Anterior cingulate cortex (tissue), 58 donors: ENCODE data around the gene AK9.

ENCODE experiments used
- DNase-seq, 58 donors: peaks; one replicate each; lab custom pipeline; 2025; lab: John Stamatoyannopoulos, UW

AK9 gene

DNA sequence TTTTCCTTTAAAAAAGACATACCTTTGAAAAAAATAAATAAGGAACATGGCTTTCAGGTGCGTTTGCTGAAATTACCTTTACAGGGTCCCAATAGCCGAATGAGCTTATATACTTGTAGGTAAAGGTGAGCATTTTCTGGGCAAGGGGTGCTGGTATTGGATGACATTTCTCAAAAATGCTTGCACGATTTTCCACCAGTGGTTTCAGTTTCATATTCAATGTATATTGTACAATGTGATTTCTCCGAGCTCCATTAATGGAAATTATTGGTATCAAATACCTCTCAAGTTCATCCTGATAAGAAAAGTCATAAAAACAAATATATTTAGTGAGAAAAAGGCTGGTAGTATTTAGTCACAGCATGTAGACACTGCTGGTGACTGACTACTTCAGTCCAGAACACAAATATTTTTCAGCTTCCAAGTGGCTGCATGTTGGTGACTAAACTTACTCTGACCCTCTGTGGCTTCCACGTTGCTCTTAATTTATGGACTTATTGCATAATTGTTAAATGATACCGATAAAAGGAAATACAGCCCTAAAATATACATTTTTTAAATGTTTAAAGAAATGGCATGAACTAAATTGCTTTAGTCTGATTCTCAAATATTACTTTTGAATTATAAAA, 175.1 kb downstream of the AK9 start:
- no peak for DNase-seq

DNA sequence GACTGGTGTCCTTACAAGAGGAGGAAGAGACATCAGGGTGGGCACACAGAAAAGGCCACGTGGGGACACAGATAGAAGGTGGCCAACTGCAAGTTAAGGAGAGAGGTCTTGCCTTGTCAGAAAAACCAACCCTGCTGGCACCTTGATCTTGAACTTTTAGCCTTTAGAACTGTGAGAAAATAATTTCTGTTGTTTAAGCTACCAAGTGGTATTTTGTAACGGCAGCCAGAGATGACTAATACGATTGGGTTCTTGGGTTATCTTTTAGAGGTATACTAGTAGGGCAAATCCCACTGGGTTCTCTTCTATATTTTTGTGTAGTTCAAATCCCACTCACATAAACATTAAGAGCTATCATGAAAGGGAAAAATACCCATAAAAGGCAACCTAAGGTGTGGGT, 176.1 kb downstream of the AK9 start:
- no peak for DNase-seq

DNA sequence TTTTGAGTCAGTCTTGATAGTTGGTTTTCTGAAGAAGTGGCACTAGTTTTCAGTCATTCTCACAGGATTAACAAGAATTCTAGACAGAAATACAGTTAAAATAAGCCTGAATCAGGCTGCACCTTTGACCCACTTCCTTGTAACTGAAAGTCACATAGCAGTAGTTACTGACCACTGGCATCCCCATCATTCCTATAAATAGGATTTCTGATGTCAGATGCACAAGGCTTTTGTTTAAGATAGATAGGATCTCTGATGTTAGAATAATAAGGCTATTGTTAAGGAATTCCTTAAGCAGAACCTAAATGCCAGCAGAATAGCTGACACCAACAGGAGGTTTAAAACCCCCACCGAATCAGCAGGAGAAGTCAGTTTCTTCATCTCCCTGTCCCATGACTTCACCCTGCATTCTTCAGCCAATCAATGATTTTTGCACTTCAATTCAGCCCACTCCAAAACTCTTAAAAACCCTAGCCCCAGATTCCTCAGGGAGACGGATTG, 177.4 kb downstream of the AK9 start:
- DNase-seq = no peak

DNA sequence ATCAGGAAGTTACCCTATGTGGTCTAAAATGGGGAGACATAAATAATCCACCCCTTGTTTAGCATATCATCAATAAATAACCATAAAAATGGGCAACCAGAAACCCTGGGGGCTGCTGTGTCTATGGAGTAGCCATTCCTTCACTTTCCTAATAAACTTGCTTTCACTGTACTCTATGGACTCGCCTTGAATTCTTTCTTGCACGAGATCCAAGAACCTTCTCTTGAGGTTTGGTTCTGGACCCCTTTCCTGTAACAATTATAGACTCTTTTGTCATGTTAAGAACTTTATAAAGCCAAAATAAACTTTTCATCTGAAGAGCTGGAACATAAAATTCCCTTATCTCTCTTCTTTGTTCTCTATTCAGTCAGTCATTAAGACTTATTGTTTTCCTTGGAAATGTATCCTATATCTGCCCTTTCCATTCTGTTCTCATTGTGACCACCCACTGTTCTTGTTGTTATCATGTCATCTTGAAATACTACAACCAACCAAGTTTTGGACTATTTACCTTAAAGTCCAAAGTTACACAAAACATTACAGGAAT, 178.7 kb downstream of the AK9 start:
- DNase-seq = no peak

DNA sequence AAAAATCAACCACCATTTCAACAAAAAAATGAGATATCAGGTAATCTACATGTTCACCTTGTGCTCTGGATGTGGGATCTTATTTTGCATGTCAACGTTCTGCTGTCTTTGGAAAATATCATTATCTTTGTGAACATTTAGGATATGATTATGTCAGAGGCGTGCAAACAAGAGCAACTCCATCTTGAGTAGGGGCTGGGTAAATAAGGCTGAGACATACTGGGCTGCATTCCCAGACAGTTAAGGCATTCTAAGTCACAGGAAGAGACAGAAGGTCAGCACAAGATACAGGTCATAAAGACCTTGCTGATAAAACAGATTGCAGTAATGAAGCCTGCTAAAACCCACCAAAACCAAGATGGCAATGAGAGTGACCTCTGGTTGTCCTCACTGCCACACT, 179.2 kb downstream of the AK9 start:
- no peak for DNase-seq

DNA sequence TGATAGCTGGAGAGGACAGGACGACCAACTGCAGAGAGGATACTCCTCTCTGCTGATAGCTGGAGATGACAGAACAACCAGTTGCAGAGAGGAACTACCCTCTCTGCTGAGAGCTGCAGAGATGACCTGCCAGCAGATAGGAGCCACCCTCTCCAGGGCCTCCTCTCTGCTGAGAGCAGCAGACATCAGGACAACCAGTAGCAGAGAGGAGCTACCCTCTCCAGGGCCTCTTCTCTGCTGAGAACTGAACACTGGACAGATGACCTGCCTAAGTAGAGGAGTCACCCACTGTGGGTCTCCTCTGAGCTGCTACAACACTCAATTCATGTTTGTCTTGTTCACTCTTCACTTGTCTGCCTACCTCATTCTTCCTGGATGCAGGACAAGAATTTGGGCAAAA, 180.6 kb downstream of the AK9 start:
- DNase-seq = no peak

DNA sequence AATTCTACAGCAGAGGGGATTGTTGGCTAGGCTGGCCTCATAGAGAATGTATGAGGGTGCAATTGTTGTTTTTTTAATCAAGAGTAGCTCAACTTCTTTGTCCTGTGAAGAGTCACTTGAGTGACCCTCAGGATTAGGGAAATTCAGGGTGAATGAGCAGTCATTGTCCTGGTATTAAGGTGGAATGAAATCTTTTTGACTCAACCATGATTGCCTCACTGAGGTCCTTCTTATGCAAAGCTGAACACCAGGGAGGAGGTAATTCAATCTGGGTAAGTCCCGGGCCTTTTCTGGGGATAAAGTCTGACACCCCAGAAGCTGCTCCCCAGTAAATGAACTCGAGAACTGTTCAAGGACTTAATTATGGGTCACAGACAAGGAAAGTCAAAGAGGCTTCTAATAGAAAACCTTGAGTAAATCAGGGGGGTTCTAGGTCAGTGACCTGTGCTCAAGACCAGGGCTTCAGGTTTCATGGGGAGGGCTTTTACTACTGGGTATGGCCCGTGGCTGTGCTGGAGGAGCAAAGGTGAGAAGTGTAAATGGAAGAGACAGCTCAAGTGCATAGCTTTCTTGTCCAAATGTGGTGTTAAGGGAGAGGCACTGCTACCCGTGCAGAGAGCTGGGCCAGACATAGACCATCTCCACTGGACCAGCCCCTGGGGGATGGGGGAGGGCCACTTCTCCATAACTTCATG, 182.7 kb downstream of the AK9 start:
- DNase-seq = no peak

DNA sequence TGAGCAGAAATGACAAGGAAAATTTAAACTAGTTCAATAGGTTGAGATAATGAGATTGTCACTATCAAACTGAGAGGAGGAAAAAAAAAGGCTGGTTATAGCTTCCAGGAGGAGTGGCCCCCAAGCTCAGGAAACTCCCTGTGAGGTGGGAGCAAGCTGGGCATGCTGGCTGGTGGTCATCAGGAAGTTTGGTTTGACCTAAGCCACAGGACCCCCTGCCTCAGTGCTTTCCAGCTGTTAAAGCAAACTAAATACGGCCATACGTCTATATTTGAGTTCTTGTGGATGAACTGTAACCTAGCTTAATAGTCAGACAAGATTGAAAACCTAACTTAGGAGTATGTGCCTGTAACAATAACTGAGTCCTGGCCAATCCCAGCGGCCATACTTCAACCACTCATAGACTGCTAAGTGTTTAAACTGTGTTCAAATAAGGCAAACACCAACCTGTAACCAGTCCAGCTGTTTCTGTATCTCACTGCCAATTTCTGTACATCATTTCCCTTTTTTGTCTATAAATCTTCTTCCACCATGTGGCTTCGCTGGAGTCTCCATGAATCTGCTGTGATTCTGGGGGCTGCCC, 183.4 kb downstream of the AK9 start:
- DNase-seq = no peak

DNA sequence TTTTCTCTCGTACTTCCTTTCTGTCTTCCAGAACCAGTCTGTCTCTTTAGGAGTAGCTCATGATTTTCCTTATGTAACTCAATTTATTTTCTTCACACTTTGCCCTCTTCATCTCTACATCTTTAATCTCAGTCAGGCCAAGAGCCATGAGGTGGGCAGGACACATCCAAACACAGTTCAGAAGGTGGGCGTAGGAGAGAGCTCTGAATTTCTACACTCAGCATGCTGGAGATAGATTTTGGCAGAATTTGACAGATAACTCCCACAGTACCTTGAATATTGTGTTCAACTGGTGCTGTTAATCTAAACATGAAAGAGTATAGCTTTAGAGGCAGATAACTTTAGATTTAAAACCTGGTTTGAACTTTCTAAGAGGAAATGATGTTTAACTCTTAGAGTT, 184.2 kb downstream of the AK9 start:
- DNase-seq = no peak

DNA sequence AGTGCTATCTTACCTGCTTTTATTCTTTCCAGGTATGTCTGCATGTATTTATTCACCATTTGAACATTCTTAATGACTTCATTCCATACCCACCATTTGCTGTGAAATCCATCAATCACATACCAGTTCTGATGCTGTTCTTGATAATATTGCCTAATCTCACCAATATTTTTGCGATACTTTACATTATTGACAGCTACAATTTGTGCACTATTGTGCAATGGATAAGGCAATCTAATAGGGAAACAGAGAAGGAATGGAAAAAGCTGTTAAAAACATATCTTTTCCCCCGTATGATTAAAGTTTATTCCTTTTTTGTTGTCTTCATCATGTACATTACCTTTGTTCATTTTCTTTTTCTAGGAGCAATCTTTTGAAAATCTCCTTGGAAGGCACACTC, 184.7 kb downstream of the AK9 start:
- no peak for DNase-seq

DNA sequence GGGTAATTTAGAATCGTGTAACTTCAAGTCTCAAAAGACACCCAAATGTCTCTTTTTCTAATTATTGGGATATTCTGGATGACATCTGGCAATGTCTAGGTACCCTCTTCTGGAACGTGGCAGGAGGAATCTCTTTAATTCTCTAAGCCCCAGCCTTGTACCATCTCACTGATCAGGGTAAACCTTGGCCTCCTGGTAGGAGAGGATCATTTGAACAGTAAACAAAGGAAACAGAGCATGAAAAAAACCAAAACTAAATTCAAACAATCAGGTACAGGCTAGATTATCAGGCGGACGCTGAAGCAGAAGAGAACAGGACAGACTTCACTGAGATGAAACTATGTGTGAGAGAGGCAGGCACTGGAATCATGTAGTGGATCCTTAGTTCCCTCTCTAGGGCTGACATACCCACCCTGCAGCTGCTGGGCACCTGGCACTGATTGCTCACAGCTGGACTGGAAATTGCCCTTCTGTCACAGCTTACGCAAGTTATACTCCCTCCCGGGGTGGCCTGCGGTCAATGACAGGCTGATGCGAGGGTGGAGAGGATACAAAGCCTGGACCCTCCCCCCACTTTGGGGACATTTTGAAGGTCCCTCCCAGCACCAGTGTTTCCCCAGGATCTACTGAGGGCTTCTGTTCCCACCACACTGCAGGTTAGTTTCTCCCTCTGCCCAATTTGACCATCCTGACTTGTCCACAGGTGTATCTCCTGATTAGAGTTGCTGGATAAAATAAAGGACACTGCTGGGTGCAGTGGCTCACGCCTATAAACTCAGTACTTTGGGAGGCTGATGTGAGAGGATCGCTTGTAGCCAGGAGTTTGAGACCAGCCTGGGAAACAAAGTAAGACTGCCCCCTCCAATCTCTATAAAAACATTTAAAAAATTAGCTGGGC, 187.4 kb downstream of the AK9 start:
- no peak for DNase-seq

DNA sequence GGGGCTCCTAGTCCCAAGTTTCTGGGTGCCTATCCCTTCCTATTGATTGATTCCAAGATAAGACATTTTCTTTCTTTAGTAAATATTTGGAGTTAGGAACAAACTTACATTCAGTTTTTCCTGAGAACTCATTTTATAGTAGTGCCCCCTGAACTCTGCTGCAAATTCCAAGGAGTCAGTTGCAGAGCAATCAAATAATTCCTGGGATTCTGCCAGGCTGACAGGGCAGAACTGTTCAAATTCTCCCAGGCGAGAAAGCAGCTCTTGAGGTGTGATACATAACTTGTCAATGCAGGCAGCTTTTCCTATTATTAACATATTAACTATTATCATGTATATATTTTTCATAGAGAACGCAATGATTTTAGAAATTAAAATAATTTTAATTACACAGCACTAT, 192.1 kb downstream of the AK9 start:
- DNase-seq = no peak

DNA sequence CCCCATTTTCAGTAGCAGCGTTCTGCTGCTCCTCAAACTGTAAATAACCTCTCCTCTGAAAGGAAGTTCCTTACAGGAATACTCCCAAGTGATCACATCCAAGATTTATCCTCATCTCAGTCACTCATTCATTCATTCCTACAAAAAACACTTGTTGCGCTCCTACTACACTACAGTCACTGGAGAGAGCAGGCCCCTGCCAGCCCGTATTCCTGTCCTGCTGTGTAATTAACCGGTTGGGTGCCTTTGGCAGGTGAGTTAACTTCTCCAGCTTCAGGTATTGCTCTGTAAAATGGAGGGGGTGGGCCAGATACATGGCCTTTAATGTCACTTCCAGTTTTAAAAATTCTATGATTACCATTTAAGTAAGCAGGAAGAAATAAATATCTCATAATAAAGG, 192.9 kb downstream of the AK9 start:
- no peak for DNase-seq

DNA sequence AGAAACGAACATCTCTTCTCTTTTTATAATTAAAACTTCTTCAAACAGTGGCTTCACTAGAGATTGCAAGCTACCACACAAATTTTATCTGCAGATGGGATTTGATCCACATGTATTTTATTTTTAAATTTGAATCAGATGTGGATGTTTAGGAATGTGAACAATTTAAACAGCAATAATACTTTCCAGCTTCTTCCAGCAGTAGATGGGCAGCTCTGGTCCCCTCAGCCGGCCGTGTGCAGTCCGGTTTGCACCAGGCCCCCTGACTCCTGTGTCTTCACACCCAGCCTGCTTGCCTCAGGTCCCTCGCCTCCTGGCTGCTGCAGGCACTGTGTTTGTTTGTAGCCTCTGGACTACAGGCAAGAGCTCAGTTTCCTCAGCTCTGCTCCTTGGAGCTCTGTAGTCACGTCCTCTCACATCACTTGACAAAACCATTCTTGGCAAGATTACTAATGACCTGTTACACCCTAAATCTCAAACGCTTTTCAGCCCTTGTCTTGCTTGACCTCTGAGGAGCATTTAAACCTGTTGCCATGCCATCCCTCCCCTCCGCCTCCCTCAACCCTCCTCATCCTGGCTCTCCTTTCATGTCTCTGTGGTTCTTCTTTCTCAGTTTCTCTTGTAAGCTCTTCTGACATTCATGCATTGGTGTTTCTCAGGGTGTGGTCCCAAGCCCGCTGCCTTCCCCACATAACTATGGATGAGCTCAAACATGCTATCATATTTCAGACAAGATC, 194.8 kb downstream of the AK9 start:
- DNase-seq = no peak

DNA sequence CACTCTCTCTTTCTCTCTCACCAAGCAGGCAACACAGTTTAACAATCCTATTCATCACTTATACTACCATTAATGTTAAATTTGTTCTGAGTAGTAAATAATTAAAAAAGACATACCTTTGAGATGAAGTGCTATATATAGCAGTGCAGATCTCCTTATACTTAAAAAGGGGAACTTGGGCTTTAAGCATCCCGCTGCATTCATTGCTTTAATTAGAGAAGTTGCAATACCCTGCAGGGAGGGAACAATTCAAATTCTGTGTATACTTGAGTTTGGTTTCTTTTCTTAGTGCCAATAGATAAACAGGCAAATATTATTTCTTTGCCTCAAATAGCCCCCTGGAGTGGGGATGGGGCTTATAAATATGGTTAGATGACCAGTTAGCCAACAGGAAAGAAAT, 197.1 kb downstream of the AK9 start:
- DNase-seq = no peak

DNA sequence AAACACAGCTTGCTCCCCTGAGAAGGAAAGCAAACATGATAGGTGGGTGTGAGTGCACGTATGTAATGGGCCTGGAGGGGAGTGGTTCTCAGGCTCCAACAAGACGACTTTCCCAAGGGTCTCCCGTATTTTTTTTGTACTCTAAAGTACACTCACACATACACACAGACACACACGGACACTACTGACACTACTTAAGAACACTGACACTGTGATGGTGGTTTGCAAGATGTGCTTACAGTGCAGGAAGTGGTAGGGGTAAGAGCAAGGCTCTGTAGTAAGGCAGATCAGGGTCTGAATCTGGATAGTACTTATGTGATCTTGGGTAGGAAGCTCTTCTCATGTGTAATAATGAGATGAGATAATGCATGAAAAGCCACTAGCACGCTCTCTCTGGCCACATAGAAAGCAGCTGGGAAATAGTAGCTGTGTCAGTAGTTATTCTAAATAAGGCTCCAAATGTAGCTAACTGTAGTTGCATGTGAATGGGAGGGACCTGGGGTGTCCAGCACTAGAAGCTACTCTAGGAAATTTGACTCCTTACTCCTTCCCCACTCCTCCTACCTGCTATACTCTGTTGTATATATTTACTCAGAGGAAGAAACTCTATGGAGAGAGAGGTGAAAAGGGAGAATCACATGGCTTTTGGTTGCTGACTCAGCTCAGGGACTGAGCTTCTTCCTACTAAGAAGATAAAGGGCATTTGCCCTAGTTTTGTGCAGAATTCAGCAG, 199.6 kb downstream of the AK9 start:
- no peak for DNase-seq

DNA sequence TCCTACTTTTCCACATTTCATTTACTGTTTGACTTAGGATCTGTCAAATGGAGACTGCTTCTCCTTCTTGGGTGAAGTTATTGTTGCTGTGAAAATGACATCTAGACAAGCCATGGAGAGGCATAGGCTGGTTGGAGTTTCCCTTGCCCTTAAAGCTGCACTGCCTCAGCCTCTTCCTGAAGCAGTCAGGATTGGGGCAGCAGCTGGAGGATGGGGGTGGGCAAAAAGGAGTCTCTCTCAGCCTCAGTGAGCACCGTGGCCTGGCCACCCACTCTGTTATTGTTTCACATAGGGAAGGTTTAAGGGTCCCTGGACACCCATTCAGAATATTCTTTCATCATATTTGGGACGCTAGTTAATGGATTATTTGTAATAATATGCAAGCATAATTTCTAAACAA, 200.3 kb downstream of the AK9 start:
- DNase-seq = no peak

DNA sequence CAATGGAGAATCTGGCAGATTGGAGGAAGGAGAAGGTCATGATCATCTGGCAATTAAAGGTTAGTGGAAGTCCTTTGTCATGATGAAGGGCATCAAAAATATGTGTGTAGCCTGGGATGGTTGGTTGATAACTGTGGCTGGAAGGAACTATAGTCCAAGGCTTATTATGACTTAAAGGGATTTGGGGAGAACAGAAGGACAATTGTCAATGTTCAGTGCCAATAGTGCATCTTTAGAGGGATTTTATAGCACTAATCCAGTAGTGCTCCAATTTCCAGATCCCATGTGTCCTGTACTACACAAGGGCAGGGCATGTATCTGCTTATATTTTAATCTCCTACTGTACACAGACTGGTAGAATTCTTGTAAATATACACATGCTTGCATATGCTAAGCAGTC, 203.0 kb downstream of the AK9 start:
- no peak for DNase-seq

DNA sequence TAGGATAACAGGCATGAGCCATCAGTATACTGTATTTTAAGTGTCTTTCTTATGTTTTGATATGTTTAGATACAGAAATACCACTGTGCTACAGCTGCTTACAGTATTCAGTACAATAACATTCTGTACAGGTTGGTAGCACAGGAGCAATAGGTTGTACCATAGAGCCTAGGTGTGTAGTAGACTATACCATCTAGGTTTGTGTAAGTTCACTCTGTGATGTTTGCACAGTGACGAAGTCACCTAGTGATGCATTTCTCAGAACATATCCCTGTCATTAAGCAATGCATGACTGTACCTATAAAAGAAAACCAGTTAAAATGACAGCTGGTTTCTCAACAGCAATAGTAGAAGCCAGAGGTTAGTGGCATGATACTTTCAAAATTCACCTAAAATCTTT, 204.9 kb downstream of the AK9 start:
- DNase-seq = no peak
